CD8-positive, alpha-beta memory T cell (primary cell): ENCODE results near the gene DYSF. TPM values are rescaled to one million over a fixed set of nuclear protein-coding genes. Genes with fewer than 3 reads are reported as not detected.

Experiments
- CTCF ChIA-PET: fragments of 350-600 bp; sonication (Branson Sonifier 250); formaldehyde crosslinking; loops from one replicate; lab custom pipeline; 2021; ENCODE audit warnings: antibody characterized with exemption; lab: Charles Lee
- POLR2A ChIA-PET: fragments of 350-600 bp; sonication (Branson Sonifier 250); formaldehyde crosslinking; loops from one replicate; lab custom pipeline; 2021; ENCODE audit warnings: antibody characterized with exemption; lab: Charles Lee
- DNase-seq, 5 donors: peaks; one replicate each; pipeline versions ENCODE4 v3.0.0 to v3.0.0-alpha.2; 2020 to 2022; ENCODE audit warnings: mixed read lengths in 1 of 5
- H3K27ac ChIP-seq: one replicate; pipeline ENCODE4 v1.7.0; 2013; ENCODE audit warnings: low read depth, mild to moderate bottlenecking, low read length, moderate library complexity
- H3K27me3 ChIP-seq: 2 replicates; pipeline ENCODE4 v1.7.0; 2013; ENCODE audit warnings: low read length, mild to moderate bottlenecking; ENCODE audit not compliant: insufficient read depth, poor library complexity, severe bottlenecking
- H3K36me3 ChIP-seq: 2 replicates; pipeline ENCODE4 v1.7.0; 2013; ENCODE audit warnings: mild to moderate bottlenecking, low read length, moderate library complexity; ENCODE audit not compliant: insufficient read depth
- H3K4me1 ChIP-seq: 2 replicates; pipeline ENCODE4 v1.7.0; 2013; ENCODE audit warnings: mild to moderate bottlenecking, low read length, moderate library complexity; ENCODE audit not compliant: insufficient read depth
- H3K4me3 ChIP-seq: 2 replicates; pipeline ENCODE4 v1.7.0; 2013; ENCODE audit warnings: mild to moderate bottlenecking, low read length
- H3K9me3 ChIP-seq: 2 replicates; pipeline ENCODE4 v1.7.0; 2013; ENCODE audit warnings: mild to moderate bottlenecking, low read length
- H3K27ac Mint-ChIP-seq, 8 donors: one replicate each; pipeline ENCODE4 v1.8.0; 2020 to 2021; ENCODE audit warnings: mixed read lengths in 8 of 8, mild to moderate bottlenecking in 6 of 8, inconsistent platforms in 3 of 8, moderate library complexity in 3 of 8
- H3K27me3 Mint-ChIP-seq, 2 donors: one replicate each; pipeline ENCODE4 v1.8.0; 2020 to 2021; ENCODE audit warnings: mixed read lengths in 2 of 2, mild to moderate bottlenecking in 1 of 2, moderate library complexity in 1 of 2
- H3K36me3 Mint-ChIP-seq, 3 donors: one replicate each; pipeline ENCODE4 v1.8.0; 2020 to 2021; ENCODE audit warnings: mixed read lengths in 3 of 3, inconsistent platforms in 1 of 3, mild to moderate bottlenecking in 1 of 3
- H3K4me1 Mint-ChIP-seq, 3 donors: one replicate each; pipeline ENCODE4 v1.8.0; 2020 to 2021; ENCODE audit warnings: mixed read lengths in 3 of 3, inconsistent platforms in 1 of 3, mild to moderate bottlenecking in 1 of 3
- H3K4me3 Mint-ChIP-seq, 7 donors: one replicate each; pipeline ENCODE4 v1.8.0; 2020 to 2021; ENCODE audit warnings: mixed read lengths in 7 of 7, mild to moderate bottlenecking in 6 of 7, moderate library complexity in 4 of 7, inconsistent platforms in 2 of 7
- H3K9me3 Mint-ChIP-seq, 5 donors: one replicate each; pipeline ENCODE4 v1.8.0; 2020 to 2022; ENCODE audit warnings: mixed read lengths in 5 of 5, mild to moderate bottlenecking in 3 of 5, moderate library complexity in 2 of 5, inconsistent platforms in 1 of 5
- polyA plus RNA-seq: library from polyadenylated mRNA; unstranded; fragments of 300-500 nt; fragmentation: Illumina TruSeq; gene quantifications from one replicate; pipeline ENCODE4 v1.2.3, GENCODE V29; 2021
- total RNA-seq, 2 experiments: library from RNA; stranded (reverse); gene quantifications; one replicate each; pipeline ENCODE4 v1.2.3, GENCODE V29; 2021

Gene DYSF
- total and polyA plus RNA-seq, 3 experiments from 2014 or later = 3.6 to 4.8 (median 3.9) TPM

DNA sequence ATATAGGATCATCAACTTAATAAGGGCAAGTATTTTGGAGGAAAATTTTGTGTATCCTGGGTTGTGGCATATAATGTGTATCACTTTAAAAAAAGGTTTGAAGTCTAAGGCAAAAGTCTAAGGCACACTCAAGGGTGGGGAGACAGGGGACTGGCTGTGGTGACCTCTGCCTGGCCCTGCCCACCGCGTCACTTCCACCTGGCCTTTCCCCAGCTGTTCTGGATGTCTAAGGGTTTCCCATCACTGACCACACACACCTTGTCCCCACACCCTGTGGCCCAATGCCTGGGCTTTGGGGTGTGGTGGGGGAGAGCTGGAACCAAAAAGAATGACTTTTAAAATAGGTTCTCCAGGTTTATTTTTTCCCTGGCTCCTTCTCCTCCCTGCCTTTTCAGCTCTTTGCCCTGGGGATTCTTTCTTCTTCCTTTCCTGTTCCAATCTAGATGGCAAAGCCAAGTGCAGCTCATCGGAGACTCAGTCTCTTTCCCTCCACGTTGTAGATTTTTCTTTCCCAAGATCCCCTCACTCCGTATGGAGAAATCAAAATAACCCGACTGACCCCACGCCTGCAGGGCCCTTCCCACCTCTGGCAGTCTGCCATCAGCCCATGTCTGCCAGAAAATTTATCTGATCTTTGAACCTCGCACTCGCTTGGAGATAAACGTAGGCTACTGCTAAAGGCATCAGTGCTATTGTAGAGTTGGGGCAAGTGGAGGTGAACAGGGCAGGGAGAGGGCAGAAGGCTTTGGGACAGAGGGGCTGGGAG, 257.2 kb downstream of the DYSF start:
- H3K4me3 ChIP-seq = no peak overlapping the region
- H3K4me1 ChIP-seq = no peaks in the 10 kb centered on the region
- Mint-ChIP-seq H3K4me1 (no peaks in the 10 kb centered on the region), H3K27me3 (peaks cover 4 to 19% of the 10 kb centered on the region in 2 donors), H3K36me3 (no peaks in the 10 kb centered on the region), H3K4me3 (no peak overlapping the region), H3K9me3 (no peaks in the 10 kb centered on the region), H3K27ac (no peak overlapping the region)
- CTCF ChIA-PET = no interaction called here
- no peaks in the 10 kb centered on the region for H3K9me3 ChIP-seq
- DNase-seq = no peak
- no peaks in the 10 kb centered on the region for H3K36me3 ChIP-seq
- POLR2A ChIA-PET = no interaction called here
- H3K27ac ChIP-seq = no peak overlapping the region
- H3K27me3 ChIP-seq = no peaks in the 10 kb centered on the region

GRCh38 chr2:71711133-71711855, 257.9 kb downstream of the DYSF start:
- no peak overlapping the region for H3K27ac ChIP-seq
- H3K4me1 ChIP-seq = no peaks in the 10 kb centered on the region
- no peaks in the 10 kb centered on the region for H3K9me3 Mint-ChIP-seq
- H3K4me1 Mint-ChIP-seq = no peaks in the 10 kb centered on the region
- no peak overlapping the region for H3K4me3 Mint-ChIP-seq
- no peak for DNase-seq
- H3K4me3 ChIP-seq = no peak overlapping the region
- H3K27ac Mint-ChIP-seq = no peak overlapping the region
- no peaks in the 10 kb centered on the region for H3K36me3 Mint-ChIP-seq
- CTCF ChIA-PET = no interaction called here
- H3K9me3 ChIP-seq = no peaks in the 10 kb centered on the region
- POLR2A ChIA-PET = no interaction called here
- no peaks in the 10 kb centered on the region for H3K36me3 ChIP-seq
- H3K27me3 Mint-ChIP-seq = peaks cover 4 to 19% of the 10 kb centered on the region in 2 donors
- H3K27me3 ChIP-seq = no peaks in the 10 kb centered on the region

- Histone ChIP-seq H3K27ac (no peak overlapping the region), H3K27me3 (no peaks in the 10 kb centered on the region), H3K4me1 (no peaks in the 10 kb centered on the region), H3K36me3 (no peaks in the 10 kb centered on the region), H3K9me3 (no peaks in the 10 kb centered on the region), H3K4me3 (no peak overlapping the region)
- no peaks in the 10 kb centered on the region for H3K4me1 Mint-ChIP-seq
- POLR2A ChIA-PET = no interaction called here
- no peaks in the 10 kb centered on the region for H3K9me3 Mint-ChIP-seq
- peaks cover 4 to 16% of the 10 kb centered on the region in 2 donors for H3K27me3 Mint-ChIP-seq
- no peaks in the 10 kb centered on the region for H3K36me3 Mint-ChIP-seq
- no peak overlapping the region for H3K4me3 Mint-ChIP-seq
- CTCF ChIA-PET = no interaction called here
- DNase-seq = no peak
- no peak overlapping the region for H3K27ac Mint-ChIP-seq
These were observed 258.9 kb downstream of the DYSF start for GRCh38 chr2:71712158-71712818.

GRCh38 chr2:71713581-71714580, 260.5 kb downstream of the DYSF start:
- Mint-ChIP-seq H3K36me3 (no peaks in the 10 kb centered on the region), H3K27ac (no peak overlapping the region), H3K27me3 (peaks cover 8 to 15% of the 10 kb centered on the region in 2 donors), H3K4me3 (no peak overlapping the region), H3K9me3 (peaks cover 0 to 3% (median 0%) of the 10 kb centered on the region in 5 donors), H3K4me1 (no peaks in the 10 kb centered on the region)
- Histone ChIP-seq H3K9me3 (no peaks in the 10 kb centered on the region), H3K27ac (no peak overlapping the region), H3K27me3 (no peaks in the 10 kb centered on the region), H3K36me3 (no peaks in the 10 kb centered on the region), H3K4me3 (no peak overlapping the region), H3K4me1 (no peaks in the 10 kb centered on the region)
- DNase-seq = no peak
- CTCF ChIA-PET = no interaction called here
- POLR2A ChIA-PET = no interaction called here

DNA sequence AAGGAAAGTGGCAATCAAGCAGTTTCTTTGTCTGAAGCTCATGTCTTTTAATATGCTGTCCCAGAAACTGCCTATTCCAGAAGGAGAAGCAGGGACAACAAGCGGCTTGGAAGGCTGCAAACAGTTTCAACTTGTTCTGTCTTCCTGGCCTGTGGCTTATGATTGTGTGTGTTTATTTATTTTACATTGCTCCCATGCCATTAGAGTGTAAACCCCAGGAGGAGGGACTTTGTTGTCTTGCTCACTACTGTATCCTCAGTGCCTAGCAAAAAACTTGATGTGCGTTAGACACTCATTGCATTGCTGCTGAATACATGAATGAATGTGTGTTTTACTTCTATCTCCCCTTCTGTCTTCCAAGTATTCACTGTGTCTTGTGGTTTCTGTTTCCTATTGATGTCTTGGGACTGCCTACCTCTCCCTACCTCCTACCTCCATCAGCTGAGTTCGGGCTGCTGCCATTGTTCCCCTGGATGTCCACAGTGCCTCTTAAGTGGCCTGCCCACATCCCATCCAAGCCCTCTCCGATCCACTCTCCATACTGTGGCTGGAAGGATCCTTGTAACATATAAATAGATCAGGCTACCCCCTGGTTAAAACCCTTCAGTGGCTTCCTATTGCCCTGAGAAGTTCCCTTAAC, 261.4 kb downstream of the DYSF start:
- no peak overlapping the region for H3K4me3 Mint-ChIP-seq
- no peaks in the 10 kb centered on the region for H3K36me3 Mint-ChIP-seq
- H3K27me3 ChIP-seq = no peaks in the 10 kb centered on the region
- no peak overlapping the region for H3K4me3 ChIP-seq
- peaks cover 12 to 20% of the 10 kb centered on the region in 2 donors for H3K27me3 Mint-ChIP-seq
- H3K4me1 Mint-ChIP-seq = no peaks in the 10 kb centered on the region
- no peak for DNase-seq
- ChIA-PET POLR2A (no interaction called here), CTCF (no interaction called here)
- H3K9me3 Mint-ChIP-seq = peaks cover 0 to 3% (median 0%) of the 10 kb centered on the region in 5 donors
- no peaks in the 10 kb centered on the region for H3K9me3 ChIP-seq
- no peaks in the 10 kb centered on the region for H3K4me1 ChIP-seq
- no peak overlapping the region for H3K27ac Mint-ChIP-seq
- H3K27ac ChIP-seq = no peak overlapping the region
- no peaks in the 10 kb centered on the region for H3K36me3 ChIP-seq

- DNase-seq = no peak
- ChIA-PET CTCF (no interaction called here), POLR2A (no interaction called here)
- Histone ChIP-seq H3K27me3 (no peaks in the 10 kb centered on the region), H3K9me3 (no peaks in the 10 kb centered on the region), H3K36me3 (no peaks in the 10 kb centered on the region), H3K4me3 (no peak overlapping the region), H3K27ac (no peak overlapping the region), H3K4me1 (no peaks in the 10 kb centered on the region)
- Mint-ChIP-seq H3K27ac (no peak overlapping the region), H3K36me3 (no peaks in the 10 kb centered on the region), H3K9me3 (peaks cover 0 to 3% (median 0%) of the 10 kb centered on the region in 5 donors), H3K27me3 (peaks cover 12 to 19% of the 10 kb centered on the region in 2 donors), H3K4me3 (no peak overlapping the region), H3K4me1 (no peaks in the 10 kb centered on the region)
These were observed 261.9 kb downstream of the DYSF start for GRCh38 chr2:71715241-71715750.

- H3K9me3 Mint-ChIP-seq = peaks cover 0 to 3% (median 0%) of the 10 kb centered on the region in 5 donors
- ChIA-PET CTCF (no interaction called here), POLR2A (no interaction called here)
- H3K4me3 Mint-ChIP-seq = no peak overlapping the region
- no peak overlapping the region for H3K27ac Mint-ChIP-seq
- no peaks in the 10 kb centered on the region for H3K4me1 Mint-ChIP-seq
- Histone ChIP-seq H3K36me3 (no peaks in the 10 kb centered on the region), H3K9me3 (no peaks in the 10 kb centered on the region), H3K4me1 (no peaks in the 10 kb centered on the region), H3K27me3 (no peaks in the 10 kb centered on the region), H3K4me3 (no peak overlapping the region), H3K27ac (no peak overlapping the region)
- no peaks in the 10 kb centered on the region for H3K36me3 Mint-ChIP-seq
- peaks cover 12 to 21% of the 10 kb centered on the region in 2 donors for H3K27me3 Mint-ChIP-seq
- DNase-seq = no peak
These were observed 262.8 kb downstream of the DYSF start for GRCh38 chr2:71715951-71716696.
